ENCODE results near the gene GNA14. TPM values are rescaled to one million over a fixed set of nuclear protein-coding genes. Genes with fewer than 3 reads are reported as not detected.

The GNA14 gene
- total and polyA plus RNA-seq, 2 donors (not counting 3 experiments of a cell fraction or from before 2014, with no cell fraction given): 2.1 to 3.3 TPM

DNA sequence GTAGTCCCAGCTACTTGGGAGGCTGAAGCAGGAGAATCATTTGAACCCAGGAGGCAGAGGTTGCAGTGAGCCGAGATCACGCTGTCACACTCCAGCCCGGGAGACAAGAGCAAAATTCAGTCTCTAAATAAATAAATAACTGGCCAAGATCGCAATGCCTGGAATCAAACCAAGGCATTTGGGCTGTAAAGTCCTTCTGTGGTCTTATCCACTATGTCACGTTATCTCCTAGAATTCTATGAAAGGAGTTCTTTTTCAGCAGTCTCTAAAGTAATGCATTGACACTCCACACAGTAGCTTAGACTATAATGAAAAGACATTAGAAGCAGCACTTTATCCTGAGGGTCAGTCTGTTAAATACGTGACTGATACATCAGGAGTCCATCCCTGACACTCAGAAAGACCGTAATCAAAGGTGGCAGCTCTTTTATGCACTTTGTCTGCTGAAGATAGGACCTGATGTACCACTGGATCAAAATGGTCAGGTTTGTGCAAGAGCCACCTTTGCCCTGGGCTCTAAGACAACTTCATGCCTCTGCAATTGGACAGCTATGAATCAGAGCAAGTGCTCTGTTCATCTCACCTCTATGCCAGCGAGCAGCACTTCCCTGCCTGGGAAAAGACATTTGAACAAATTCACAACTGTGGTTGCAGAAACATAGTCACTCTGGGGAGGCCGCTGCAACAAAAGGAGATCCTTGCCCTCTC lies 31.7 kb upstream of the GNA14 start:
- TF ChIP-seq, protein P1, sequence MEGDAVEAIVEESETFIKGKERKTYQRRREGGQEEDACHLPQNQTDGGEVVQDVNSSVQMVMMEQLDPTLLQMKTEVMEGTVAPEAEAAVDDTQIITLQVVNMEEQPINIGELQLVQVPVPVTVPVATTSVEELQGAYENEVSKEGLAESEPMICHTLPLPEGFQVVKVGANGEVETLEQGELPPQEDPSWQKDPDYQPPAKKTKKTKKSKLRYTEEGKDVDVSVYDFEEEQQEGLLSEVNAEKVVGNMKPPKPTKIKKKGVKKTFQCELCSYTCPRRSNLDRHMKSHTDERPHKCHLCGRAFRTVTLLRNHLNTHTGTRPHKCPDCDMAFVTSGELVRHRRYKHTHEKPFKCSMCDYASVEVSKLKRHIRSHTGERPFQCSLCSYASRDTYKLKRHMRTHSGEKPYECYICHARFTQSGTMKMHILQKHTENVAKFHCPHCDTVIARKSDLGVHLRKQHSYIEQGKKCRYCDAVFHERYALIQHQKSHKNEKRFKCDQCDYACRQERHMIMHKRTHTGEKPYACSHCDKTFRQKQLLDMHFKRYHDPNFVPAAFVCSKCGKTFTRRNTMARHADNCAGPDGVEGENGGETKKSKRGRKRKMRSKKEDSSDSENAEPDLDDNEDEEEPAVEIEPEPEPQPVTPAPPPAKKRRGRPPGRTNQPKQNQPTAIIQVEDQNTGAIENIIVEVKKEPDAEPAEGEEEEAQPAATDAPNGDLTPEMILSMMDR (IDR thresholded peaks at IDR 0.05; ENCODE audit: extremely low read depth in 1 of 2, insufficient read depth in 1 of 2, low read depth in 1 of 2, low read length in 2 of 2): no peak
- TF ChIP-seq POLR2A (IDR thresholded peaks at IDR 0.05; ENCODE audit: low read depth, low read length) (no peak), POLR2AphosphoS5 (IDR thresholded peaks at IDR 0.05; ENCODE audit: insufficient read depth, low read depth, low read length) (no peak), GATA2 (IDR thresholded peaks at IDR 0.05; ENCODE audit: insufficient read depth, insufficient read length, low read depth, low read length) (no peak), FOS (IDR thresholded peaks at IDR 0.05; ENCODE audit: borderline replicate concordance, insufficient read depth, low read length) (no peak), MYC (IDR thresholded peaks at IDR 0.05; ENCODE audit: low read depth, low read length) (no peak), EZH2 (IDR thresholded peaks at IDR 0.05; ENCODE audit: borderline replicate concordance, low read depth, low read length, severe bottlenecking) (no peak), JUN (IDR thresholded peaks at IDR 0.05; ENCODE audit: borderline replicate concordance, insufficient read depth, insufficient read length, low read depth) (no peak)
- TF ChIP-seq, protein P2, sequence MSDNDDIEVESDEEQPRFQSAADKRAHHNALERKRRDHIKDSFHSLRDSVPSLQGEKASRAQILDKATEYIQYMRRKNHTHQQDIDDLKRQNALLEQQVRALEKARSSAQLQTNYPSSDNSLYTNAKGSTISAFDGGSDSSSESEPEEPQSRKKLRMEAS (IDR thresholded peaks at IDR 0.05; ENCODE audit: insufficient read depth, insufficient read length): no peak
- Histone ChIP-seq H3K9ac (replicated peaks; ENCODE audit: extremely low read depth, insufficient read depth, low read length) (no peak overlapping the region), H2AFZ (ENCODE audit: low read depth, low read length) (no peak overlapping the region), H3K27ac (ENCODE audit: insufficient read depth, low read depth, low read length) (no peak overlapping the region), H3K36me3 (ENCODE audit: control insufficient read depth in 2 of 2, extremely low read depth in 1 of 2, insufficient read depth in 2 of 2, low read length in 2 of 2) (no peaks in the 10 kb centered on the region), H3K79me2 (ENCODE audit: control insufficient read depth, insufficient read depth, low read length) (no peaks in the 10 kb centered on the region), H4K20me1 (replicated peaks; ENCODE audit: control insufficient read depth, extremely low read depth, insufficient read depth, low read length) (no peaks in the 10 kb centered on the region), H3K4me1 (ENCODE audit: control insufficient read depth, extremely low read depth, insufficient read depth, low read length) (no peaks in the 10 kb centered on the region), H3K9me1 (replicated peaks; ENCODE audit: control insufficient read depth, extremely low read depth, insufficient read depth, low read length) (no peaks in the 10 kb centered on the region), H3K4me2 (ENCODE audit: insufficient read depth, low read length) (no peak overlapping the region), H3K9me3 (replicated peaks; ENCODE audit: control insufficient read depth, insufficient read depth, low read length) (no peaks in the 10 kb centered on the region), H3K4me3 (replicated peaks in 1 of 3; ENCODE audit: insufficient read depth in 1 of 3, low read depth in 1 of 3, low read length in 3 of 3) (no peak overlapping the region), H3K27me3 (ENCODE audit: control insufficient read depth in 2 of 2, insufficient read depth in 2 of 2, low read length in 2 of 2) (no peaks in the 10 kb centered on the region)
- CTCF ChIA-PET: no interaction called here
- intact Hi-C loops (cut with micrococcal nuclease): no loop called here
- FAIRE-seq (no peak), DNase-seq (ENCODE audit: low read depth, low spot score) (no peak)
- POLR2A ChIA-PET: no interaction called here
- dilution Hi-C loops (cut with MboI; ENCODE audit: extremely low pct_ligation_motif_present, low sequenced_read_pairs): no loop called here
- BruUV-seq (replicated peaks): no TSS peak
